HG02884 (cell line): ENCODE measurements around the gene ENTPD2.
"Not testable (repeated sequence)": the region's sequence is repeated elsewhere in the genome, so short reads cannot be mapped to it uniquely, and the experiment has no call there.

ENCODE experiments used
- ATAC-seq: cut with Tn5 transposase; IDR thresholded peaks from one replicate; pipeline ENCODE4 v1.9.1; 2021; ENCODE audit warnings: mild to moderate bottlenecking, moderate library complexity; ENCODE audit not compliant: unreplicated experiment

ENTPD2 gene

GRCh38 chr9:137048655-137049543 is 5.0 kb downstream of the ENTPD2 start:
- no peak for ATAC-seq

DNA sequence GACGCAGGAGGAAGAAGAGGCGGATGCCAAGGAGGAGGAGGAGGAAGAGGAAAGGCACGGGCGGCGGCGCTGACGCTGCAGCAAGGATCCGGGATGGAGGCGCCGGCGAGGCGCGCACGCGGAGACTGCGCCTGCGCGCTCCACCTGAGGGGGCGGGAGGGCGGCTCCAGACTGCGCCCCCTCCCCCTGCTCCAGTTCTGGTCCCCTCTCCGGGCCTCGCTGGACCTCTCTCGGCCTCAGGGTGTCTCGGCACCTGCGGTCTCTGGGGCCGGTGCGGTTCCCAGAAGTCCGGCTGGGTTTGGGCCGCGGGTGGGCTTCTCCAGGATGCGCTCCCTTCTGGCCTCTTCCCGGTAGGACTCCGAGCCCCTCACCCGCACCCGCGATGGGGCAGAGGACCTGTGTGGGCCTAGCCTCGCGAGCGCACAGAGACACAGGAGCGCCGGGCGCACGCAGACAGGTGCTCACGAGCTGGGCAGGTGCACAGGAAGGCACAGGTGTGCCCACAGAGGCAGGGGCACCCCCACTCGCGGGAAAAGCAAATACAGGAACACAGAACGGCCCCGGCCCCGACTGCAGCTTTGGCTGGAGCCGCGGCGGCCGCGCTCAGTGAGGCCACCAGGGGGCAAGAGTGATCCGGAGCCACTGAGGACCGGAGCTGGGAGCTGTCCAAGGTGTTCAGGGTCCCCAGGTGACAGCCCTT is 7.6 kb downstream of the ENTPD2 start, which contains the start of gene NPDC1:
NPDC1 (minus strand) TSS at position 90 of the 700 bp plus-strand sequence. CDS start 188 bp downstream, outside the sequence.
- ATAC-seq, result no peak

- ATAC-seq, result no peak
Measured at GRCh38 chr9:137045294-137046087, 8.4 kb downstream of the ENTPD2 start.

DNA sequence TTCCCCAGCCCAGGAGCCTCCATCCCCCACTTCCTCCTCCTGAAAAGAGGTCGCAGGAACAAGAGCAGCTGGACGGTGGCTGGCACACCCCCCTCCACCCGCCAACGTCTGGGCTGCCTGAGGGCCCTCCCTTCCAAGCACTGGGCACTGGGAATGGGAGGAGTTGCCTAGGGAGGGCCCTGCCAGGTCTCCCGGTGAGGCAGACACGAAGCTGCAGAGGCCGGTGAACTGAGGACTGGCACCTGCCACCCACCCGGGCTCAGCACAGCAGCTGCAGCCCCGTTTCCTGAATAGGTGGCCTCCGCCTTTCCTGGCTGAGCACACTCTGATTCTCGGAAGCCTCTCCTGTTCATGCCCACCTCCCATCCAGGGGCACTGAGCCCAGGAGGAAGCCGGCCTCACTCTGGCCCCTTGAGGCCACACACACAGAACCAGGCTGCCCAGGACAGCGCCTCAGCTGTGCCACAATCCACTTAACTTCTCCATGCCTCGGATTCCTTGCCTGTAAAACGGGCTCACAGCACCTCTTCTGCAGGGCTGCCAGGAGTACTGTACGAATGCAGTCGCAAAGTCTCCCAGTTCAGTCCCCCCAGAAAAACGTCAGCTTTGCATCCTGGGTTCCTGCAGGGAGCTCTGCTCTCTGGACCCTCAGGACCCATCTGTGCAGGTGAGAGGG is 9.2 kb downstream of the ENTPD2 start:
- ATAC-seq, result no peak

DNA sequence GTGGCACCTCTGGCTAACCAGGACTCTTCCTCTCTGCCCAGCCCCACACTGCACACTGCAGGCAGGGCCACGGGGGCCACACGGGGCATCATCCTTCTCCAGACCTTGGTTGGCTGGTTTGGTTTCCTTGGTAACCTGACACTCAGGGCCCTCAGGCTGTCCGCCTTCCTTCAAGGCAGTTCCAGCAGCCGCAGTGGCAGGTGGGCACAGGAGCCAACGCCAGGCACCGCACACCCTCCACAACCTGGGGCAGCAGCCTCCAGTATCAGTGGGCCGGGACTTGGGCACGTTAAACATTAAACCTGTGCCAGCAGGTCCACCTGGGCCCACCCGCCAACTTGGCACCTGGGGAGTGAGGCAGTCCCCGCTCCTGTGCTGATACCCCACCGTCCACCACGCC is 9.8 kb downstream of the ENTPD2 start:
- ATAC-seq, result no peak

- no peak for ATAC-seq
Measured at GRCh38 chr9:137042751-137043727, 10.8 kb downstream of the ENTPD2 start.

DNA sequence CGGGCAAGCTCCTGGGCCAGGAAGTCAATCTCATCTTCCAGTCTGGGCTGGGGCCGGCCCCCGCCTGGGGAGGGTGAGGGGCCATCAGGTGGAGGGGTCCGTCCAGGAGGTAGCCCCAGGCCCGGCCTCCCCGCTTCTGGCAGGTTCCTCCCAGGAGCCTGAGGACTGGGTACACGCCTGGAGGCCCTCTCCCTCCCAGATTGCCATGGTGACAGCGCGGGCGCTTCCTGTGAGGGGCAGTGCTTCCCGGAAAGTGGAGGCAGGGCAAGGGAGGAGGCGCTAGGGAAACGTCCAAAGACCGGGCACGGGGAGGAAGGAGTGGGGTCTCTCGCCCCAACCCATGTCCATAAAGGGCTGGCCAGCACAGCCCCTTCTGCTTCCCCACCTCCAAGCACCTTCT is 12.7 kb downstream of the ENTPD2 start:
- no peak for ATAC-seq

- ATAC-seq, result no peak
Measured at GRCh38 chr9:137040568-137040967, 13.3 kb downstream of the ENTPD2 start.

DNA sequence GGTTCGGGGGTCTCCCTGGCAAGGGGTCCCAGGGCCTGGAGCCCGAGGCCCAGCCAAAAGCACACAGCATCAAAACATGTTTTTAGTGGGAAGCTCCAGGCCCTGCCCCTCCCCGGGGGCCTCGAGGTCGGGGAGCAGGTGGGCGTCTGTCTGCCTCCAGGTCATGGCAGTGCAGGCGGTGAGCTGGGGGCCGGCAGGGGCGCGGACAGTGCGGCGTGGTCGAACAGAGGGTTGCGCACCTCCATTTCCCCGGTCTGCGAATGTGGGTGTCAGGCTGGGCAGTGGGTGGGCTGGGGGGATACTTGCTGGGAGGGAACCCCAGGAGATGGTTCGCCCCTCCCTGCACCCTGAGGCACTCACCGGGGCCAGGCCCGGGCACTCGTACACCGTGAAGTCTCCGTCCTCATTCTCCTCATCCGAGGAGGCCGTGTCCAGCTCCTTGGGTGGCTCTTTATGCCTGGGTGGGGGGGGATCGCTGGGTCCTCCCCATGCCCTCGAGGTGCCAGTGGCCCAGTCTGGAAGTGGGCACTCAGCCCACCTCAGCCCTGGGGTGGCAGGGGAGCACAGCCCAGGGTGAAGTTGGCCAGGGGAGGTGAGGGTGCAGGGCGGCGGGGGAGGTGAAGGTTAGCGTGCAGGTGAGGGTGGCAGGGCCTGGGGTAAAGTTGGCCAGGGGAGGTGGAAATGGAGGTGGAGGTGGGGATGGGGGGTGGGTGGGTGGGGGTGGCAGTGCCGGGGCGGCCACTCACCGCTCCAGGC is 14.1 kb downstream of the ENTPD2 start:
- ATAC-seq, result no peak

DNA sequence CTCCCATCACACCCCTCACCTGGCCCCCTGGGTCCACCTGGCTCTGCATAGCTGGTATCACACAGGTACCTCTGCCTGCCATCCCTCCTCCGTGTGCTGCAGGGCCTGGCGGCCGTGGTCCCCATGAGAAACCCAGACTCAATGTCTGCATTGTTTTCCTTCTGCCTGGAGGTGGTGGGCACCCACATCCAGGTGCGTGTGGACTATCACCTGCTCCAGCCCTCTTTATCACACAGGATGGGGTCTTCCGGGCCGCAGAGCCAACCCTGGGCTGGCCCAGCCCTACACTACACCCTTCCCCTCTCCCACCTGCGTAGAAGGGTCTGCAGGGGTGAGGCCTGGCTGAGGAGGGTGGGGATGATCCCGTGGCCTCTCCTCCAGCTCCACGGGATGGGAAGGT is 14.9 kb downstream of the ENTPD2 start:
- no peak for ATAC-seq

GRCh38 chr9:137037483-137037882 is 16.4 kb downstream of the ENTPD2 start:
- no peak for ATAC-seq

- no peak for ATAC-seq
Measured at GRCh38 chr9:137037035-137037434, 16.8 kb downstream of the ENTPD2 start.

GRCh38 chr9:137035937-137036336 is 17.9 kb downstream of the ENTPD2 start:
- ATAC-seq, result no peak

DNA sequence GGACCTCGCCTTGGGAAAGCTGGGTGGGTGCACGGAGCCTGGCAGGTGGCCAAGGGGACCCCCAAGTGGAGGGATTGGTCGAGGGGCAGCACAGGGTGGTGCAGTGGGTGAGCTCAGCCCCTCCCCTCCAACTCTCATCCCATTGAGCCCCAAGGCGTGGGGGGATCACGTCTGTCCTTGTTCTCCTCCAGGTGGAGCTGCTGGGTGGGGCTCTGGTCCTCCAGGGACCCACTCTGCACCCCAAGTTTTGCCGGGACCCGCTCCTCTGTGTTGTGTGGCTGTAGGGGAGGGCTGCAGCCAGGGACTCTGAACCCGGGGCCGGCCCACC is 18.4 kb downstream of the ENTPD2 start:
- ATAC-seq, result no peak

DNA sequence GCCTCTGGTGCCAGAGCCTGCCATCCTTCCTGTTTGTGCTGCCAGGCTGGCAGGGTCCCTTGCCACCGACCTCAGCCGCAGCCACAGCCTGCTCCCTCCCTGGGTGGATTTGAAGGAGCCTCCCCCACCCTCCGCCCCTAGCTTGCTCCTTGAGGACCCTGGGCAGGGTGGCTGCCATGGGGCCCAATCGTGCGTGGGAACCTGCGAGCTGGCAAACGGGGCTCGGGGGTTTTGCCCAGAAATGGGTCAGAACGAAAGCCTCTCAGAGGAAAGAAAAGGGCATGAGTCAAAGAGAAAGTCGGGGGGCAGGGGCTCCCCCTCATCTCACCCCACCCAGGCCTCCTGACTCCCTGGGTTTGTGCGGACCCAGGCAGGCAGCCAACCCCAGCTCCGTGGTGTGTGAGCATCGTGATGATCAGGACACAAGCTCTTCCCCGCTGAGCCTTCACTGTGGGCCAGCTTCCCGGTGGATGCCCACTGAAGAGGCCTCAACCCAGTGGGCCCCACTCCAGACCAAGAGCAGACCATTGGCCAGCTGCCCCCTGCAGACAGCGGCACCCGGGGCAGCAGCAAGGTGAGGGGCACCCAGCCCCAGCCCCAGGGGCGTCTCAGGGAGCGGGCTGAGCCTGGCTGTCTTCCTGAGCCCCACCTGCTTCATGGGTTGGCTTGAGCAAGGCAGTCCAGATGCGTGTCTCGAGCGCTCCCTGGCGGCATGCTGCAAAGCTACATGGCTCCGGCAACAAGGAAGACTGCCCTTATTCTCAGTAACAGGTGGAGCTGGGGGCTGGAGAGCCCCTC is 19.0 kb downstream of the ENTPD2 start:
- ATAC-seq, result no peak

- no peak for ATAC-seq
Measured at GRCh38 chr9:137034039-137034708, 19.7 kb downstream of the ENTPD2 start.

GRCh38 chr9:137033481-137033880 is 20.4 kb downstream of the ENTPD2 start:
- not testable (repeated sequence) for ATAC-seq

- no peak for ATAC-seq
Measured at GRCh38 chr9:137032858-137033257, 21.0 kb downstream of the ENTPD2 start.
